GM10266 (cell line): ENCODE data around the gene CPLX4.
A peak's percentile ranks its signal among the peaks of the same experiment; 100 is the strongest.

Experiments used
- DNase-seq: peaks from one replicate; pipeline ENCODE4 v3.0.0; 2012; ENCODE audit errors: extremely low spot score
- TF ChIP-seq, protein P1 (sequence below): IDR thresholded peaks from 2 replicates; pipeline ENCODE4 v1.5.1; 2012; ENCODE audit warnings: mild to moderate bottlenecking, low read depth; ENCODE audit not compliant: control insufficient read depth, insufficient read depth; ENCODE audit errors: missing control alignments

The CPLX4 gene

DNA sequence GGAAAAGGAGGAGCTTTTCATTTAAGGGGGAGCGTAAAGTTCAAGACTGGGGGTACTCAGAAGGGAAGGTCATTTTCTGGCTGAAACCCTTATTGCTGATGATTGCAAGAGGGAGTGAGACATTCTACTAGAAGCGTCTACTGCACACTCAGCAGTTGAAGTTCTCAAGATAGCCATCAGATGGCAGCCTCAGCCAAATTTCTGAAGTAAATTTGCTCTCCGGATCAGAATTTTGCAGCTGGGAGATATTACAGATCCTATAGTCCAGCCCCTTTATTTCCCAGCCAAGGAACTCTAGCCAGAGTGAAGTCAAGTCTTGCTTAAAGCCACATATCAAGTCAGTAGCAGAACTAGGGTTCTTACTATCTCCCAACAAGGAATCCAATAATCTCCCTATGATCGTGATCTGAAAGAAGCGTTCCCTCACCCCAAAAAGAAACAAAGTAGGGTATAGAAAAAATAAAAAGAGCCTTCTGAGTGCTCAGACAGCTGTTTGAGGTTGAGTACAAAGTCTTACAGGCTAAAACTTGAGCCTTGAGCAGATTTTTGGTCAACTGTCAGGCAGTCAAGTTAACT, 69.2 kb downstream of the CPLX4 start:
- TF ChIP-seq, protein P1, sequence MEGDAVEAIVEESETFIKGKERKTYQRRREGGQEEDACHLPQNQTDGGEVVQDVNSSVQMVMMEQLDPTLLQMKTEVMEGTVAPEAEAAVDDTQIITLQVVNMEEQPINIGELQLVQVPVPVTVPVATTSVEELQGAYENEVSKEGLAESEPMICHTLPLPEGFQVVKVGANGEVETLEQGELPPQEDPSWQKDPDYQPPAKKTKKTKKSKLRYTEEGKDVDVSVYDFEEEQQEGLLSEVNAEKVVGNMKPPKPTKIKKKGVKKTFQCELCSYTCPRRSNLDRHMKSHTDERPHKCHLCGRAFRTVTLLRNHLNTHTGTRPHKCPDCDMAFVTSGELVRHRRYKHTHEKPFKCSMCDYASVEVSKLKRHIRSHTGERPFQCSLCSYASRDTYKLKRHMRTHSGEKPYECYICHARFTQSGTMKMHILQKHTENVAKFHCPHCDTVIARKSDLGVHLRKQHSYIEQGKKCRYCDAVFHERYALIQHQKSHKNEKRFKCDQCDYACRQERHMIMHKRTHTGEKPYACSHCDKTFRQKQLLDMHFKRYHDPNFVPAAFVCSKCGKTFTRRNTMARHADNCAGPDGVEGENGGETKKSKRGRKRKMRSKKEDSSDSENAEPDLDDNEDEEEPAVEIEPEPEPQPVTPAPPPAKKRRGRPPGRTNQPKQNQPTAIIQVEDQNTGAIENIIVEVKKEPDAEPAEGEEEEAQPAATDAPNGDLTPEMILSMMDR = peak; percentile 55

DNA sequence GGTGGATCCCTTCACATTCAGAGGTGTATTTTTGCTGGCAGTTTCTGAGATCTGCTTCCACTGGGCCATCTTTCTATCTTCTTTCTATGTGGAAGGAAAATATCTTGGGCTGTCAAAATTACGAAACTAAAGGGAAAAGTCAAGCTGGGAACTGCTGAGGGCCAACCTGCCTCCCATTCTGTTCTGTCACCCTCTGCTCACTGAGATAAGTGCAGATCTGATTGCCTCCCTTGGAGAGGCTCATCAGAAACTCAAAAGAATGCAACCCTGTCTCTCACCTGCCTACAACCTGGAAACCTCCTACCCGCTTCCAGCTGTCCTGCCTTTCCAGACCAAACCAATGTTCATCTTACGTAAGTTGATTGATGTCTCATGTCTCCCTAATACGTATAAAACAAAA, 71.7 kb downstream of the CPLX4 start:
- no peak for DNase-seq
- TF ChIP-seq, protein P1 = no peak

More for the DNA sequence above, 69.2 kb downstream of the CPLX4 start:
- peak; percentile 65 for DNase-seq
